GM12878 (cell line): ENCODE data around the gene MTCH2.

Experiments
- CTCF ChIP-seq, 3 experiments: IDR thresholded peaks in 2 of 3; conservative IDR thresholded peaks in 1 of 3; 2 replicates each; pipeline ENCODE4 v1.5.1; 2011; ENCODE audit warnings: low read depth in 3 of 3, low read length in 3 of 3, mild to moderate bottlenecking in 3 of 3, control low read depth in 2 of 3, moderate library complexity in 2 of 3, inconsistent platforms in 1 of 3, mixed read lengths in 1 of 3; ENCODE audit not compliant: control insufficient read depth in 2 of 3, insufficient read depth in 1 of 3; ENCODE audit errors: extremely low read depth in 1 of 3
- EP300 ChIP-seq, 2 experiments: fragments of 150-350 bp in 1 of 2; IDR thresholded peaks; 2 replicates each; pipeline ENCODE4 v1.6.1; 2011 to 2012; ENCODE audit warnings: low read depth in 2 of 2, low read length in 2 of 2, borderline replicate concordance in 1 of 2, improper control_type of control experiment in 1 of 2, inconsistent platforms in 1 of 2; ENCODE audit not compliant: control insufficient read depth in 1 of 2
- MXI1 ChIP-seq: fragments of 150-350 bp; IDR thresholded peaks from 2 replicates; pipeline ENCODE4 v1.6.1; 2011; ENCODE audit warnings: low read depth, mild to moderate bottlenecking, inconsistent platforms, low read length, improper control_type of control experiment
- MYC ChIP-seq: IDR thresholded peaks from 2 replicates; pipeline ENCODE4 v1.6.1; 2011; ENCODE audit warnings: mild to moderate bottlenecking, low read length, moderate library complexity, inconsistent platforms; ENCODE audit not compliant: insufficient read depth, insufficient replicate concordance, insufficient read length, severe bottlenecking
- NBN ChIP-seq: fragments of 450-650 bp; IDR thresholded peaks from 2 replicates; pipeline ENCODE4 v1.6.1; 2016
- NFYB ChIP-seq: IDR thresholded peaks from 2 replicates; pipeline ENCODE4 v1.6.1; 2011; ENCODE audit warnings: low read depth, mild to moderate bottlenecking, low read length, improper control_type of control experiment, moderate library complexity; ENCODE audit not compliant: insufficient read depth
- NR2F1 ChIP-seq: fragments of 450-650 bp; conservative IDR thresholded peaks from 2 replicates; pipeline ENCODE4 v1.6.1; 2017; ENCODE audit warnings: mild to moderate bottlenecking
- PAX8 ChIP-seq: fragments of 450-650 bp; IDR thresholded peaks from 2 replicates; pipeline ENCODE4 v1.6.1; 2017; ENCODE audit warnings: mild to moderate bottlenecking, moderate library complexity
- POLR2A ChIP-seq: IDR thresholded peaks from 2 replicates; pipeline ENCODE4 v1.6.1; 2011; ENCODE audit warnings: low read depth, mild to moderate bottlenecking, low read length
- POLR2AphosphoS5 ChIP-seq: IDR thresholded peaks from 2 replicates; pipeline ENCODE4 v1.6.1; 2011; ENCODE audit warnings: mild to moderate bottlenecking, low read length, inconsistent platforms
- RB1 ChIP-seq: fragments of 450-650 bp; formaldehyde crosslinking; IDR thresholded peaks from 2 replicates; pipeline ENCODE4 v1.6.1; 2017; ENCODE audit warnings: mild to moderate bottlenecking, borderline replicate concordance
- SMC3 ChIP-seq: IDR thresholded peaks from 2 replicates; pipeline ENCODE4 v1.6.1; 2011; ENCODE audit warnings: low read length, improper control_type of control experiment, borderline replicate concordance
- USF1 ChIP-seq: IDR thresholded peaks from 2 replicates; pipeline ENCODE4 v1.6.1; 2011; ENCODE audit warnings: borderline replicate concordance, low read depth, mild to moderate bottlenecking, moderate library complexity, mixed read lengths, low read length; ENCODE audit not compliant: insufficient read depth; ENCODE audit errors: extremely low read length
- ZNF24 ChIP-seq: fragments of 450-650 bp; IDR thresholded peaks from 2 replicates; pipeline ENCODE4 v1.6.1; 2017; ENCODE audit warnings: antibody characterized with exemption, mild to moderate bottlenecking

- TF ChIP-seq SMC3: no peak; the same call in 1 of the 2 replicates
- TF ChIP-seq PAX8: no peak
- peak; percentile 99 for TF ChIP-seq NBN
- peak; percentile 36; the same call in 1 of the 2 replicates for TF ChIP-seq NR2F1
- TF ChIP-seq NFYB: no peak
- TF ChIP-seq EP300 (IDR thresholded peaks at IDR 0.05; ENCODE audit: borderline replicate concordance in 1 of 2, control insufficient read depth in 1 of 2, low read depth in 2 of 2, low read length in 2 of 2): peak in 1 of 2 experiments; percentile 53; a peak in 1 of 4 replicates
- TF ChIP-seq POLR2AphosphoS5: peak; percentile 75
- TF ChIP-seq MYC: no peak
- peak; percentile 84 for TF ChIP-seq MXI1
- no peak for TF ChIP-seq USF1
- TF ChIP-seq RB1: peak; percentile 97
- TF ChIP-seq ZNF24: no peak
- TF ChIP-seq CTCF (IDR thresholded peaks at IDR 0.05 in 2 of 3, conservative IDR thresholded peaks at IDR 0.05 in 1 of 3; ENCODE audit: control insufficient read depth in 2 of 3, extremely low read depth in 1 of 3, insufficient read depth in 1 of 3, low read depth in 3 of 3, low read length in 3 of 3): no peak
- TF ChIP-seq POLR2A: peak; percentile 98
These were observed 63.5 kb downstream of the MTCH2 start, which contains the start of the genes KBTBD4 and NDUFS3 for GRCh38 chr11:47578524-47579494.
